ENCODE results near the gene RALGAPB.

Gene RALGAPB

DNA sequence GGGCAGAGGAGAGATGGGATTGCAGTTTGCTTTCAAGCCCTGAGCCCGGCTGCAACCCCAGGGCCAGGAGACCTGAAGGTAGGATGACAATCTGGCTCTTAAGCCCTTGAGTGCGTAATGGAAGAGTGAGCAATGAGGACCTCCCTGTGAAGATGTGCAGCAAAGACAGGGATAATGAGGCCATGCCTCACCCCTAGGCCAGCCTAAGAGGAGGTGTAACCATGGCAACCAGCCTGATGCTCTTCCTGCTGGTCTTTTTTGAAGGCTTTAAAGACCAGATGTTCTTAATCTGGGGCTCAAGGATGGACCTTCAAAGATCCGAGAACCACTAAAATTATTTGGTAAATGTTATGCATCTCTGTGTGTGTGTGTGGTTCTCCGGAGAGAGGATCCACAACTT is 137.2 kb downstream of the RALGAPB start:
- Histone ChIP-seq H3K79me2 (ENCODE audit: insufficient read depth, low read depth) (no peaks in the 10 kb centered on the region), H3K4me1 (ENCODE audit: low read depth, poor library complexity, severe bottlenecking) (no peaks in the 10 kb centered on the region), H4K20me1 (ENCODE audit: insufficient read depth) (no peaks in the 10 kb centered on the region), H3K4me2 (no peak overlapping the region), H3K36me3 (ENCODE audit: insufficient read depth) (no peaks in the 10 kb centered on the region), H3K4me3 (IDR thresholded peaks at IDR 0.05; ENCODE audit: insufficient read depth, low read depth, low read length) (no peak overlapping the region), H3K27ac (no peak overlapping the region), H3K27me3 (ENCODE audit: insufficient read depth, low read depth) (no peaks in the 10 kb centered on the region), H2AFZ (ENCODE audit: low read depth) (no peak overlapping the region), H3K9ac (no peak overlapping the region)
- TF ChIP-seq, protein P1, sequence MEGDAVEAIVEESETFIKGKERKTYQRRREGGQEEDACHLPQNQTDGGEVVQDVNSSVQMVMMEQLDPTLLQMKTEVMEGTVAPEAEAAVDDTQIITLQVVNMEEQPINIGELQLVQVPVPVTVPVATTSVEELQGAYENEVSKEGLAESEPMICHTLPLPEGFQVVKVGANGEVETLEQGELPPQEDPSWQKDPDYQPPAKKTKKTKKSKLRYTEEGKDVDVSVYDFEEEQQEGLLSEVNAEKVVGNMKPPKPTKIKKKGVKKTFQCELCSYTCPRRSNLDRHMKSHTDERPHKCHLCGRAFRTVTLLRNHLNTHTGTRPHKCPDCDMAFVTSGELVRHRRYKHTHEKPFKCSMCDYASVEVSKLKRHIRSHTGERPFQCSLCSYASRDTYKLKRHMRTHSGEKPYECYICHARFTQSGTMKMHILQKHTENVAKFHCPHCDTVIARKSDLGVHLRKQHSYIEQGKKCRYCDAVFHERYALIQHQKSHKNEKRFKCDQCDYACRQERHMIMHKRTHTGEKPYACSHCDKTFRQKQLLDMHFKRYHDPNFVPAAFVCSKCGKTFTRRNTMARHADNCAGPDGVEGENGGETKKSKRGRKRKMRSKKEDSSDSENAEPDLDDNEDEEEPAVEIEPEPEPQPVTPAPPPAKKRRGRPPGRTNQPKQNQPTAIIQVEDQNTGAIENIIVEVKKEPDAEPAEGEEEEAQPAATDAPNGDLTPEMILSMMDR (conservative IDR thresholded peaks at IDR 0.05; ENCODE audit: low read depth, low read length): no peak

DNA sequence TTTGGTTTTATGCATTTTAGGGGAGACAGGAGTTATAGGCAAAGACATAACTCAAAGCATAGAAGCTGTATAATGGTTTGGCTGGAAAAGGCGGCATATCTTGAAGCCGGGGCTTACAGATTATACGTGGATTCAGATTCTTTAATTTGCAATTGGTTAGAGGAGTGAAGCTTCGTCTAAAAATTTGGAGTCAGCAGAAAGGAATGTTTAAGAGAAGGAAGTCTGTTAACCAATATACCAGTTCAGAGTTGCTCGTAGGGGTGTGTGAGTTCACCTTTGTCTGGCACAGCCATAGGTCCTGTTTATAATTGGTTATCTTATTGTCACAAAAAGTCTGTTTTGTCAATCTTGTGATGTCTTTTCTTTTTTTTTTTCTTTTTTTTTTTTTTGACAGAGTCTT is 137.9 kb downstream of the RALGAPB start:
- Histone ChIP-seq H3K27me3 (ENCODE audit: insufficient read depth, low read depth) (no peaks in the 10 kb centered on the region), H3K27ac (no peak overlapping the region), H3K9ac (no peak overlapping the region), H4K20me1 (ENCODE audit: insufficient read depth) (no peaks in the 10 kb centered on the region), H3K36me3 (ENCODE audit: insufficient read depth) (no peaks in the 10 kb centered on the region), H3K4me1 (ENCODE audit: low read depth, poor library complexity, severe bottlenecking) (no peaks in the 10 kb centered on the region), H3K4me2 (no peak overlapping the region), H3K4me3 (IDR thresholded peaks at IDR 0.05; ENCODE audit: insufficient read depth, low read depth, low read length) (no peak overlapping the region), H3K79me2 (ENCODE audit: insufficient read depth, low read depth) (no peaks in the 10 kb centered on the region), H2AFZ (ENCODE audit: low read depth) (no peak overlapping the region)
- TF ChIP-seq, protein P1 (conservative IDR thresholded peaks at IDR 0.05; ENCODE audit: low read depth, low read length): no peak

DNA sequence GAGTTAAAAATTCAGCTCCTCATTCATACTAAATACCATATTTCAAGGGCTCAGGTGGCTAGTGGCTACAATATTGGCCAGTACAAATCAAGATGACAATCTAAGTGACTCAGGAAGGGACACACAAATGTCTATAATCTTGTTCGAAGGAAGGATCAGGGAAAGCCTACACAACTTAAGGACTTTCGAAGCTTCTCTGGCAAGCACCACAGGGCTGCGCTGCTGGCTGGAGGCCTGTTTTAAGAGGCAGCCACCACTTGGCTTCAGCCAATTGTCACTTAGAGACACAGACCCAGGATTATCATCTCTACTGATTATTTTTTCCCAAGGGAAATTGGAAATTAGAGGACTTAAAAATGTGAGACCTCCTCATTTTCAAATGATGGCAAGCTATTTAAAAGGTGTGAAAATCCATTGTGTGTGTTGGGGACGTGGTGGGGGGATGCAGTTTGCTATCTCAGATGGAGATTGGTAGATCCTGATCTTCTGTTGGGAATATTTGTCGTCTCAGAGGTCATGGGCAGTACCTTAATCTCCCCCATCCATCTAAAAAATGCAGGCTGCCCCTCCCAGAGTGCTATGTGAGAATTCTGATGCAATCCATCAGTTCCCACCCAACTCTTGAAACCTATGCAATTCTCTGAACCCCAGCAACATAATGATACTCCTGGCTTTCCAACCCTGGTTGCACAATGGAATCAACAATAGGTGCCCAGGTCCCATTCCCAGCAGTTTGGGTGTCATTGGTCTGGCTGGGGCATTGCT is 140.3 kb downstream of the RALGAPB start:
- H3K36me3 ChIP-seq (ENCODE audit: insufficient read depth): no peaks in the 10 kb centered on the region
- H3K79me2 ChIP-seq (ENCODE audit: insufficient read depth, low read depth): no peaks in the 10 kb centered on the region
- TF ChIP-seq, protein P1 (conservative IDR thresholded peaks at IDR 0.05; ENCODE audit: low read depth, low read length): no peak
- H4K20me1 ChIP-seq (ENCODE audit: insufficient read depth): no peaks in the 10 kb centered on the region
- no peak overlapping the region for H3K9ac ChIP-seq
- no peak overlapping the region for H3K27ac ChIP-seq
- no peaks in the 10 kb centered on the region for H3K4me1 ChIP-seq (ENCODE audit: low read depth, poor library complexity, severe bottlenecking)
- no peaks in the 10 kb centered on the region for H3K27me3 ChIP-seq (ENCODE audit: insufficient read depth, low read depth)
- no peak overlapping the region for H3K4me2 ChIP-seq
- H2AFZ ChIP-seq (ENCODE audit: low read depth): no peak overlapping the region
- no peak overlapping the region for H3K4me3 ChIP-seq (IDR thresholded peaks at IDR 0.05; ENCODE audit: insufficient read depth, low read depth, low read length)

DNA sequence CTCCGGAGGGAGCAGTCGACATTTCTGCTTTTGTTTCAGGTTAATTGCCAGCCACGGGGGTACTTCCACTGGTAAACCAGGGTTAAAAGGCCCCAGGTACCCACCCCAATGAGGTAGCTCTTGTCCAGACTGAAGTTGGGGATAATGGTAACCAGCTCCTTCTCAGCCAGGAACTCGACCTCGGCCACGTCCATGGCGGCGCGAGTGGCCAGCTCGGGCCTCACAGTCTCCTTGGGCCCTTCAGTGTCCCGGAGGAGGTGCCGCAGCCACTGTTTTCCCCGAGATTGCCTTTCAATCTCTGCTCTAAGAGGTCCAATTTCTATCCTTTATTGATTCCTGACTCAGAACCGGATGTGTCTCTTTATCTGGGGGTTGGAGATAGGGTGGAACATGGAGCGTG is 142.6 kb downstream of the RALGAPB start:
- Histone ChIP-seq H2AFZ (ENCODE audit: low read depth) (no peak overlapping the region), H3K27me3 (ENCODE audit: insufficient read depth, low read depth) (no peaks in the 10 kb centered on the region), H3K9ac (no peak overlapping the region), H3K79me2 (ENCODE audit: insufficient read depth, low read depth) (no peaks in the 10 kb centered on the region), H3K4me2 (no peak overlapping the region), H3K4me1 (ENCODE audit: low read depth, poor library complexity, severe bottlenecking) (no peaks in the 10 kb centered on the region), H3K36me3 (ENCODE audit: insufficient read depth) (no peaks in the 10 kb centered on the region), H3K4me3 (IDR thresholded peaks at IDR 0.05; ENCODE audit: insufficient read depth, low read depth, low read length) (no peak overlapping the region), H3K27ac (no peak overlapping the region), H4K20me1 (ENCODE audit: insufficient read depth) (no peaks in the 10 kb centered on the region)
- TF ChIP-seq, protein P1 (conservative IDR thresholded peaks at IDR 0.05; ENCODE audit: low read depth, low read length): no peak

All from KMS-11 (cell line).